Endothelial cell of umbilical vein (primary cell): Measurements from ENCODE around the gene PODNL1.

ENCODE experiments used
- CTCF ChIP-seq, 2 donors: IDR thresholded peaks; 1 replicate in 1 of 2; 2 replicates in 1 of 2; pipeline ENCODE4 v1.5.1; 2011; ENCODE audit warnings: low read length in 2 of 2, mild to moderate bottlenecking in 2 of 2, moderate library complexity in 2 of 2, control low read depth in 1 of 2, inconsistent platforms in 1 of 2, low read depth in 1 of 2; ENCODE audit not compliant: insufficient read depth in 1 of 2; ENCODE audit errors: extremely low read depth in 1 of 2
- EZH2 ChIP-seq: IDR thresholded peaks from 2 replicates; pipeline ENCODE4 v1.6.1; 2012; ENCODE audit warnings: borderline replicate concordance, low read depth, mild to moderate bottlenecking, moderate library complexity, low read length, inconsistent platforms; ENCODE audit not compliant: severe bottlenecking
- FOS ChIP-seq: IDR thresholded peaks from 2 replicates; pipeline ENCODE4 v1.6.1; 2011; ENCODE audit warnings: mild to moderate bottlenecking, low read length, moderate library complexity, borderline replicate concordance; ENCODE audit not compliant: insufficient read depth
- JUN ChIP-seq: IDR thresholded peaks from 2 replicates; pipeline ENCODE4 v1.6.1; 2011; ENCODE audit warnings: borderline replicate concordance, low read depth; ENCODE audit not compliant: insufficient read length, insufficient read depth
- MAX ChIP-seq: IDR thresholded peaks from 2 replicates; pipeline ENCODE4 v1.6.1; 2011; ENCODE audit not compliant: insufficient read depth, insufficient read length
- POLR2A ChIP-seq: IDR thresholded peaks from 2 replicates; pipeline ENCODE4 v1.6.1; 2012; ENCODE audit warnings: low read depth, mild to moderate bottlenecking, control low read depth, low read length
- POLR2AphosphoS5 ChIP-seq: IDR thresholded peaks from 2 replicates; pipeline ENCODE4 v1.6.1; 2012; ENCODE audit warnings: low read depth, mild to moderate bottlenecking, control low read depth, low read length, moderate library complexity; ENCODE audit not compliant: insufficient read depth

GRCh38 chr19:13969897-13970296 is 31.7 kb upstream of the PODNL1 start:
- no peak for TF ChIP-seq EZH2
- no peak for TF ChIP-seq CTCF (IDR thresholded peaks at IDR 0.05; ENCODE audit: extremely low read depth in 1 of 2, insufficient read depth in 1 of 2, low read depth in 1 of 2, low read length in 2 of 2)
- no peak for TF ChIP-seq POLR2AphosphoS5
- no peak for TF ChIP-seq MAX
- no peak for TF ChIP-seq JUN
- TF ChIP-seq POLR2A: no peak
- TF ChIP-seq FOS: no peak
